Type B pancreatic cell (in vitro differentiated cells): ENCODE results near the gene ALG3. TPM values are rescaled to one million over a fixed set of nuclear protein-coding genes. Genes with fewer than 3 reads are reported as not detected.
A peak's percentile ranks its signal among the peaks of the same experiment; 100 is the strongest.

Experiments used
- DNase-seq: peaks from one replicate; pipeline ENCODE4 v3.0.0; 2021; ENCODE audit warnings: mixed read lengths; ENCODE audit not compliant: unreplicated experiment; ENCODE audit errors: extremely low spot score
- H3K27ac Mint-ChIP-seq: 2 replicates; pipeline ENCODE4 v1.8.0; 2021; ENCODE audit warnings: mild to moderate bottlenecking, mixed read lengths
- H3K27me3 Mint-ChIP-seq: 2 replicates; pipeline ENCODE4 v1.8.0; 2021; ENCODE audit warnings: mixed read lengths
- H3K36me3 Mint-ChIP-seq: 2 replicates; pipeline ENCODE4 v1.8.0; 2021; ENCODE audit warnings: mixed read lengths
- H3K4me1 Mint-ChIP-seq: one replicate; pipeline ENCODE4 v1.8.0; 2021; ENCODE audit warnings: mixed read lengths; ENCODE audit not compliant: unreplicated experiment
- H3K4me3 Mint-ChIP-seq: 2 replicates; pipeline ENCODE4 v1.8.0; 2021; ENCODE audit warnings: mild to moderate bottlenecking, mixed read lengths
- H3K9me3 Mint-ChIP-seq: 2 replicates; pipeline ENCODE4 v1.8.0; 2021; ENCODE audit warnings: mixed read lengths
- CTCF ChIP-seq: fragments of 200-600 bp; sonication (generic); conservative IDR thresholded peaks from 2 replicates; pipeline ENCODE4 v1.5.0; 2021; ENCODE audit warnings: antibody characterized with exemption, mild to moderate bottlenecking
- total RNA-seq: library from RNA; stranded (reverse); gene quantifications from 2 replicates; pipeline ENCODE4 v1.2.1, GENCODE V29; 2021; ENCODE audit warnings: low replicate concordance

Gene ALG3
- total RNA-seq, 1 donor from 2014 or later, result 55.8 TPM

- H3K27me3 Mint-ChIP-seq, result peaks cover 53% of the 10 kb centered on the region
- no peak for DNase-seq
- peak overlapping the region; percentile 21 for H3K4me3 Mint-ChIP-seq
- no peak overlapping the region for H3K27ac Mint-ChIP-seq
- no peaks in the 10 kb centered on the region for H3K9me3 Mint-ChIP-seq
- no peak for TF ChIP-seq CTCF
- H3K4me1 Mint-ChIP-seq, result peaks cover 10% of the 10 kb centered on the region
- H3K36me3 Mint-ChIP-seq, result peaks cover 4% of the 10 kb centered on the region
Observed at GRCh38 chr3:184258926-184259325, 10.2 kb upstream of the ALG3 start.

- H3K9me3 Mint-ChIP-seq, result no peaks in the 10 kb centered on the region
- peaks cover 10% of the 10 kb centered on the region for H3K4me1 Mint-ChIP-seq
- peaks cover 4% of the 10 kb centered on the region for H3K36me3 Mint-ChIP-seq
- DNase-seq, result no peak
- no peak for TF ChIP-seq CTCF
- no peak overlapping the region for H3K27ac Mint-ChIP-seq
- peak overlapping the region; percentile 45 for H3K4me3 Mint-ChIP-seq
- peaks cover 41% of the 10 kb centered on the region for H3K27me3 Mint-ChIP-seq
Observed at GRCh38 chr3:184257083-184257915, 8.5 kb upstream of the ALG3 start.

GRCh38 chr3:184255291-184256039, 6.7 kb upstream of the ALG3 start:
- no peaks in the 10 kb centered on the region for H3K9me3 Mint-ChIP-seq
- peaks cover 30% of the 10 kb centered on the region for H3K27me3 Mint-ChIP-seq
- no peak overlapping the region for H3K27ac Mint-ChIP-seq
- no peak overlapping the region for H3K4me3 Mint-ChIP-seq
- H3K4me1 Mint-ChIP-seq, result peaks cover 4% of the 10 kb centered on the region
- no peaks in the 10 kb centered on the region for H3K36me3 Mint-ChIP-seq
- DNase-seq, result no peak
- TF ChIP-seq CTCF, result no peak

- Mint-ChIP-seq H3K36me3 (peaks cover 3% of the 10 kb centered on the region), H3K4me1 (peaks cover 5% of the 10 kb centered on the region), H3K9me3 (no peaks in the 10 kb centered on the region), H3K27ac (peak overlapping the region; percentile 95), H3K27me3 (no peaks in the 10 kb centered on the region), H3K4me3 (peak overlapping the region; percentile 98)
- peak; percentile 86 for DNase-seq
- peak; percentile 94 for TF ChIP-seq CTCF
Observed at GRCh38 chr3:184250167-184250828, 1.5 kb upstream of the ALG3 start.

GRCh38 chr3:184249412-184250166, 827 bp upstream of the ALG3 start, which contains the start of gene EEF1AKMT4:
Gene EEF1AKMT4, plus strand, starts transcription at chr3:184249672. Its CDS starts 23 bp downstream, at chr3:184249695.
- Mint-ChIP-seq H3K36me3 (peaks cover 3% of the 10 kb centered on the region), H3K27ac (peak within 1 kb of the TSS; percentile 95), H3K4me1 (peaks cover 5% of the 10 kb centered on the region), H3K27me3 (no peaks in the 10 kb centered on the region), H3K9me3 (no peaks in the 10 kb centered on the region), H3K4me3 (peak within 1 kb of the TSS; percentile 98)
- TF ChIP-seq CTCF, result peak; percentile 64
- peak; percentile 97 for DNase-seq
